ENCODE measurements around the gene ELOA2.
"Not testable (repeated sequence)": the region's sequence is repeated elsewhere in the genome, so short reads cannot be mapped to it uniquely, and the experiment has no call there.

The ELOA2 gene

GRCh38 chr18:47022821-47023220 lies 12.6 kb downstream of the ELOA2 start:
- DNase-seq, result not testable (repeated sequence)

GRCh38 chr18:47020757-47021156 lies 14.7 kb downstream of the ELOA2 start:
- DNase-seq, result not testable (repeated sequence)

- DNase-seq, result not testable (repeated sequence)
Observed at GRCh38 chr18:47019870-47020269, 15.6 kb downstream of the ELOA2 start.
